ENCODE results near the gene XPNPEP1.

DNA sequence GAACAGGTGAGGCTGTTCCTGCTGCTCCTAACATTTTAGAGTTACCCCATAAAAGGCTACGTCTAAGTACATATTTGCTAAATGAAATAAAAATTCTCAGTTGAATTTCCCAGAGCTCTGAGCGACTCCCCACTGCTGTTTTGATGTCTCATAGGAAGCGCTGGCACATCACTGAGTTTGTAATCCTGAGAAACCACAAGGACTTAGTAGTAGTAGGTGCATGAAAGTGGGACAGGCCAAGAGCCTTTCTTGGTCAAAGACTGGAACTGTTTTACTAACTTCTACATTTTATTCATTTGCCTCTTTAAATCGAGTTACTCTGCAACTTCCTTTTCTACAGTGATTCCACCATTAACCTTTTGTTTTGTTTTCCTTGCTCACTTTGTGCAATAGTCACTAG lies 85.9 kb downstream of the XPNPEP1 start:
- TF ChIP-seq, protein P1, sequence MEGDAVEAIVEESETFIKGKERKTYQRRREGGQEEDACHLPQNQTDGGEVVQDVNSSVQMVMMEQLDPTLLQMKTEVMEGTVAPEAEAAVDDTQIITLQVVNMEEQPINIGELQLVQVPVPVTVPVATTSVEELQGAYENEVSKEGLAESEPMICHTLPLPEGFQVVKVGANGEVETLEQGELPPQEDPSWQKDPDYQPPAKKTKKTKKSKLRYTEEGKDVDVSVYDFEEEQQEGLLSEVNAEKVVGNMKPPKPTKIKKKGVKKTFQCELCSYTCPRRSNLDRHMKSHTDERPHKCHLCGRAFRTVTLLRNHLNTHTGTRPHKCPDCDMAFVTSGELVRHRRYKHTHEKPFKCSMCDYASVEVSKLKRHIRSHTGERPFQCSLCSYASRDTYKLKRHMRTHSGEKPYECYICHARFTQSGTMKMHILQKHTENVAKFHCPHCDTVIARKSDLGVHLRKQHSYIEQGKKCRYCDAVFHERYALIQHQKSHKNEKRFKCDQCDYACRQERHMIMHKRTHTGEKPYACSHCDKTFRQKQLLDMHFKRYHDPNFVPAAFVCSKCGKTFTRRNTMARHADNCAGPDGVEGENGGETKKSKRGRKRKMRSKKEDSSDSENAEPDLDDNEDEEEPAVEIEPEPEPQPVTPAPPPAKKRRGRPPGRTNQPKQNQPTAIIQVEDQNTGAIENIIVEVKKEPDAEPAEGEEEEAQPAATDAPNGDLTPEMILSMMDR (IDR thresholded peaks at IDR 0.05; ENCODE audit: low read length): no peak
- no peak for TF ChIP-seq EZH2 (IDR thresholded peaks at IDR 0.05; ENCODE audit: borderline replicate concordance, low read length)

Measured in OCI-LY1 (cell line).